ENCODE data around the gene TUBA4A.

- TF ChIP-seq MAX (IDR thresholded peaks at IDR 0.05; ENCODE audit: low read depth, low read length) (no peak), CTCF (IDR thresholded peaks at IDR 0.05; ENCODE audit: low read depth, low read length) (no peak)
Observed at GRCh38 chr2:219223831-219224610, 29.7 kb downstream of the TUBA4A start.

All from NB4 (cell line).